Iris pigment epithelial cell (primary cell): Measurements from ENCODE around the gene CD109.
"Not testable (repeated sequence)": the region's sequence is repeated elsewhere in the genome, so short reads cannot be mapped to it uniquely, and the experiment has no call there.

Source experiments
- DNase-seq: peaks from one replicate; pipeline ENCODE4 v3.0.0-alpha.2; 2011; ENCODE audit warnings: low read depth

The CD109 gene

GRCh38 chr6:73695619-73696421, at the start of gene CD109:
CD109 (plus strand) TSS chr6:73696203; CDS start chr6:73696216, 13 bp downstream.
- peak; percentile 77 for DNase-seq

GRCh38 chr6:73648166-73648565, 47.8 kb upstream of the CD109 start:
- peak; percentile 54 for DNase-seq

- DNase-seq, result no peak
These were observed 46.2 kb upstream of the CD109 start for GRCh38 chr6:73649783-73650182.

GRCh38 chr6:73652637-73653570, 43.1 kb upstream of the CD109 start:
- DNase-seq, result no peak

GRCh38 chr6:73653571-73654424, 42.2 kb upstream of the CD109 start, which contains the start of gene SLC17A5:
SLC17A5 (minus strand) TSS chr6:73653992; CDS start chr6:73653886, 106 bp downstream.
- DNase-seq, result peak; percentile 94

- no peak for DNase-seq
These were observed 40.6 kb upstream of the CD109 start for GRCh38 chr6:73655341-73655917.

GRCh38 chr6:73656531-73657145, 39.4 kb upstream of the CD109 start:
- DNase-seq, result no peak

- DNase-seq, result no peak
These were observed 38.8 kb upstream of the CD109 start for GRCh38 chr6:73657201-73657600.

GRCh38 chr6:73664701-73665100, 31.3 kb upstream of the CD109 start:
- DNase-seq, result no peak

GRCh38 chr6:73665686-73666319, 30.2 kb upstream of the CD109 start:
- peak; percentile 38 for DNase-seq

GRCh38 chr6:73666393-73666792, 29.6 kb upstream of the CD109 start:
- DNase-seq, result no peak

GRCh38 chr6:73667798-73668197, 28.2 kb upstream of the CD109 start:
- no peak for DNase-seq

- DNase-seq, result no peak
These were observed 27.0 kb upstream of the CD109 start for GRCh38 chr6:73669005-73669404.

- no peak for DNase-seq
These were observed 23.9 kb upstream of the CD109 start for GRCh38 chr6:73671911-73672685.

GRCh38 chr6:73675466-73676098, 20.4 kb upstream of the CD109 start:
- peak; percentile 69 for DNase-seq

- DNase-seq, result no peak
These were observed 17.0 kb upstream of the CD109 start for GRCh38 chr6:73679009-73679408.

- not testable (repeated sequence) for DNase-seq
These were observed 16.2 kb upstream of the CD109 start for GRCh38 chr6:73679846-73680245.

GRCh38 chr6:73680289-73680918, 15.6 kb upstream of the CD109 start:
- no peak for DNase-seq

- DNase-seq, result not testable (repeated sequence)
These were observed 12.4 kb upstream of the CD109 start for GRCh38 chr6:73683574-73683973.
